ENCODE measurements around the gene TATDN3. TPM values are rescaled to one million over a fixed set of nuclear protein-coding genes. Genes with fewer than 3 reads are reported as not detected.
A peak's percentile ranks its signal among the peaks of the same experiment; 100 is the strongest.

Gene TATDN3
- total and polyA plus RNA-seq, 8 donors: 10.4 to 19.9 (median 15.3) TPM

DNA sequence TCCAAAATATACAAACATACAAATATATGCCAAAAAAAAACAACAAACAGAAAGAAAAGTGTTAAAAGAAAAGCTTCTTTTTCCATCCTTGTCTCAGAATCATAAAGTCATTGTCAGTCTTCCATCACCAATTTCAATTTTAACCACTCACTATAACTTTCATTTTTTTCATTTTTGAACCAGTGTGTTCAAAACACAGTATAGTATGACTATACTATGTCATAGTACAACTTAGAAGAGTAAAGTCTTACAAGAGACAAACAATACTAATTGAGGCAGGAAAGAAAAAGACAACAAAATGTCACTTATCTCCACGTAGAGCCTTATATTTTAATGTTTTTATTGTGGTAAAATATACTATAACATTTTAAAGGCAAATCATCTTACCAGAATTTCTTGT, 7.7 kb upstream of the TATDN3 start:
- ATAC-seq (no peak), DNase-seq (no peak)
- TF ChIP-seq, protein P1, sequence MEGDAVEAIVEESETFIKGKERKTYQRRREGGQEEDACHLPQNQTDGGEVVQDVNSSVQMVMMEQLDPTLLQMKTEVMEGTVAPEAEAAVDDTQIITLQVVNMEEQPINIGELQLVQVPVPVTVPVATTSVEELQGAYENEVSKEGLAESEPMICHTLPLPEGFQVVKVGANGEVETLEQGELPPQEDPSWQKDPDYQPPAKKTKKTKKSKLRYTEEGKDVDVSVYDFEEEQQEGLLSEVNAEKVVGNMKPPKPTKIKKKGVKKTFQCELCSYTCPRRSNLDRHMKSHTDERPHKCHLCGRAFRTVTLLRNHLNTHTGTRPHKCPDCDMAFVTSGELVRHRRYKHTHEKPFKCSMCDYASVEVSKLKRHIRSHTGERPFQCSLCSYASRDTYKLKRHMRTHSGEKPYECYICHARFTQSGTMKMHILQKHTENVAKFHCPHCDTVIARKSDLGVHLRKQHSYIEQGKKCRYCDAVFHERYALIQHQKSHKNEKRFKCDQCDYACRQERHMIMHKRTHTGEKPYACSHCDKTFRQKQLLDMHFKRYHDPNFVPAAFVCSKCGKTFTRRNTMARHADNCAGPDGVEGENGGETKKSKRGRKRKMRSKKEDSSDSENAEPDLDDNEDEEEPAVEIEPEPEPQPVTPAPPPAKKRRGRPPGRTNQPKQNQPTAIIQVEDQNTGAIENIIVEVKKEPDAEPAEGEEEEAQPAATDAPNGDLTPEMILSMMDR (IDR thresholded peaks at IDR 0.05): no peak
- Histone ChIP-seq H3K4me1 (peaks cover 0 to 24% of the 10 kb centered on the region in 2 donors), H3K4me3 (no peak overlapping the region), H3K27me3 (no peaks in the 10 kb centered on the region), H3K36me3 (peaks cover 0 to 48% of the 10 kb centered on the region in 2 donors), H3K9me3 (no peaks in the 10 kb centered on the region), H3K27ac (no peak overlapping the region)
- intact Hi-C loops (cut with DNase I): loop anchor here in 1 of 2 donors (5.0 kb wide), 1 partner anchor 117 kb away; no protein-coding TSS in a partner anchor

DNA sequence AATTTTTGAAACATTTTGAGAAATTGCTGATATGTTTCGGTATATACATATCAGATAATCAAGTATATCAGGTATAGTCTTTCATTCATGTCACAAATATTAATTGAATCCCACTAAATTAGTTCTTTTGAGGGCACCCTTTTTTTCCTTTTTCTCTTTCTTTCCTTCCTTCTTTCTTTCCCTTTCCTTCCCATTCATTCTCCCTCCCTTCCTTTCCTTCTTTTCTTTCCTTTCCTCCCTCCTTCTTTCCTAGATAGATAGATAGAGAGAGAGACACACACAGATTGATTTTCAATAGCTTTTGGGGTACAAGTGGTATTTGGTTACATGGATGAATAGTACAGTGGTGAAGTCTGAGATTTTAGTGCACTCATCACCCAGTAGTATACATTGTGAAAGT, 5.8 kb upstream of the TATDN3 start:
- TF ChIP-seq, protein P1 (IDR thresholded peaks at IDR 0.05): no peak
- peaks cover 0 to 43% of the 10 kb centered on the region in 2 donors for H3K36me3 ChIP-seq
- peaks cover 8 to 43% of the 10 kb centered on the region in 2 donors for H3K4me1 ChIP-seq
- intact Hi-C loops (cut with DNase I): no loop called here
- DNase-seq (no peak), ATAC-seq (no peak)
- no peak overlapping the region for H3K27ac ChIP-seq
- no peaks in the 10 kb centered on the region for H3K9me3 ChIP-seq
- H3K4me3 ChIP-seq: no peak overlapping the region
- H3K27me3 ChIP-seq: no peaks in the 10 kb centered on the region

DNA sequence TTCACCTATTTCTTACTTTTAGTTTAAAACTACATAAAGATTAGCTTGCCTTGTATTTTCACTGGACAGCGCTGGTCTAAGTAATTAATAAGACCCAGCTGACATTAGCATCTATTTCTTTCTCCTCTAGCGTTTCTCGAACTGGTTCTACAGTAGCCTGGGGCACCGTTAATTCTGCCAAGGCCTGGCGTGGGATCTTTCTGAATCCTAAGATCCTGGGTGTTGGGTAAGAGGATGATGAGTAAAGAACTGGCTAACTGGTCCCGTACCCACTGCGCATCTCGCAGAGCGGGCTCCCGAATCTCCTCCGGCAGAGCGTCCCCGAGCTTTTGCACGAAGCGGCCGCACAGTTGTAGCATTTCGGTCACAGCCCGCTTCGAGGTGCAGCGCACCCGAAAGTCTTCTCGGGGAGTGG, 426 bp upstream of the TATDN3 start:
- TF ChIP-seq, protein P1 (IDR thresholded peaks at IDR 0.05): no peak
- intact Hi-C loops (cut with DNase I): no loop called here
- Histone ChIP-seq H3K36me3 (peaks cover 0 to 10% of the 10 kb centered on the region in 2 donors), H3K27me3 (no peaks in the 10 kb centered on the region), H3K4me3 (peak overlapping the region; percentile 80 to 93), H3K4me1 (peaks cover 11 to 56% of the 10 kb centered on the region in 2 donors), H3K9me3 (no peaks in the 10 kb centered on the region), H3K27ac (peak overlapping the region; percentile 95 to 98)
- DNase-seq (no peak), ATAC-seq (peak; percentile 55)

DNA sequence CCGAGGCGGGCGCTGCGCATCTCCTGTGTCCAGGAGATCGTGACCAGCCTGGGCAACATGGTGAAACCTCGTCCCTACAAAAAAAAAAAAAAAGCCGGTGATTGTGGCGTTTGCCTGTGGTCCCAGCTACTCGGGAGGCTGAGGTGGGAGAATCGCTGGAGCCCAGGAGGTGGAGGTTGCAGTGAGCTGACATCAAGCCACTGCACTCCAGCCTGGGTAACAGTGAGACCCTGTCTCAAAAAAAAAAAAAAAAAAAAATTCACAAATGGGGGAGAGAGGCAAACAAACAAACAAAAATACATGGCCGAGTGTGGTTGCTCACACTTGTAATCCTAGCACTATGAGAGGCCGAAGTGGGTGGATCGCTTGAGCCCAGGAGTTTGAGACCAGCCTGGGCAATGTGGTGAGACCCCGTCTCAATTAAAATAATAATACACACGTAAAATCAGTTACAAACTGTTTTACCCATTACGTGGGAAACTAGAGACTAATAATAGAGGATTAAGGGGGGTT, 758 bp downstream of the TATDN3 start:
- no peak for ATAC-seq
- H3K36me3 ChIP-seq: peaks cover 0 to 14% of the 10 kb centered on the region in 2 donors
- H3K4me1 ChIP-seq: peaks cover 11 to 56% of the 10 kb centered on the region in 2 donors
- peak overlapping the region; percentile 80 to 93 for H3K4me3 ChIP-seq
- no peaks in the 10 kb centered on the region for H3K9me3 ChIP-seq
- H3K27ac ChIP-seq: peak overlapping the region; percentile 95 to 98
- TF ChIP-seq, protein P1 (IDR thresholded peaks at IDR 0.05): no peak
- no peak for DNase-seq
- intact Hi-C loops (cut with DNase I): no loop called here
- no peaks in the 10 kb centered on the region for H3K27me3 ChIP-seq

DNA sequence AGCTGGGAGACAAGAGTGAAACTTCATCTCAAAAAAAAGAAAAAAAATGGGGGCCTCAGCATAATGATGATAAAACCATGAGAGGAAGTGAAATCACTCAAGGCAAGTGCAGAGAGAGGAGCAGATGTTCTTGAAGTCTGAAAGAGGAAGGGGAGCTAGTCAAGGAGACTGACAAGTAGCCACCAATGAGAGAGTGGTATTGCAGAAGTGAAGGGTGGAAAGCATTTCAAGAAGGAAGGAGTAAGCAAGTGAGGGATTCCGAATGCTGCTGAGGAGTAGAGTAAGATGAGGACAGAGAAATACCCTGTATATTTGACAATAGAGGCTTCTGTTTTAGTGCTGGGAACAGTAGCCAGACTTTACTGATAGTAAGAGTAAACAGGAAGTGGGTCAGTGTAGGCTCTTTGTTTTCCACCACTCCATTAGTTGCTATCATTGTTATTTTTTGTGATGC, 2.9 kb downstream of the TATDN3 start:
- ATAC-seq (no peak), DNase-seq (no peak)
- Histone ChIP-seq H3K27me3 (no peaks in the 10 kb centered on the region), H3K27ac (peak overlapping the region in 1 of 2 donors; percentile 80), H3K4me3 (peak overlapping the region in 1 of 2 donors; percentile 17), H3K36me3 (peaks cover 0 to 32% of the 10 kb centered on the region in 2 donors), H3K4me1 (peaks cover 11 to 44% of the 10 kb centered on the region in 2 donors), H3K9me3 (no peaks in the 10 kb centered on the region)
- TF ChIP-seq, protein P1 (IDR thresholded peaks at IDR 0.05): no peak
- intact Hi-C loops (cut with DNase I): no loop called here

Measured in left lung (tissue), 10 donors.